SKM-1 (cell line): ENCODE results near the gene WBP4.
"Not testable (repeated sequence)": the region's sequence is repeated elsewhere in the genome, so short reads cannot be mapped to it uniquely, and the experiment has no call there.

Experiments
- DNase-seq: peaks from one replicate; lab custom pipeline; 2025; ENCODE audit not compliant: unreplicated experiment; lab: John Stamatoyannopoulos, UW

WBP4 gene

GRCh38 chr13:41061075-41061913 lies at the start of gene WBP4:
Gene WBP4 (plus strand): TSS chr13:41061509. CDS start chr13:41061674, 165 bp downstream.
- peak; percentile 75 for DNase-seq

GRCh38 chr13:41012536-41012935 lies 48.8 kb upstream of the WBP4 start:
- no peak for DNase-seq

- DNase-seq = no peak
Measured at GRCh38 chr13:41013835-41014234, 47.5 kb upstream of the WBP4 start.

- no peak for DNase-seq
Measured at GRCh38 chr13:41015920-41016319, 45.4 kb upstream of the WBP4 start.

GRCh38 chr13:41017159-41017558 lies 44.1 kb upstream of the WBP4 start:
- peak; percentile 22 for DNase-seq

GRCh38 chr13:41017817-41018601 lies 43.3 kb upstream of the WBP4 start:
- DNase-seq = no peak

GRCh38 chr13:41018602-41018948 lies 42.7 kb upstream of the WBP4 start:
- DNase-seq = no peak

- DNase-seq = peak; percentile 87
Measured at GRCh38 chr13:41019011-41019487, 42.3 kb upstream of the WBP4 start, which contains the start of gene ELF1. Gene ELF1 (minus strand): TSS chr13:41019316. CDS start chr13:40982054, 37,262 bp downstream.

GRCh38 chr13:41019578-41020347 lies 41.5 kb upstream of the WBP4 start:
- no peak for DNase-seq

- no peak for DNase-seq
Measured at GRCh38 chr13:41025518-41025917, 35.8 kb upstream of the WBP4 start.

GRCh38 chr13:41026788-41027187 lies 34.5 kb upstream of the WBP4 start:
- no peak for DNase-seq

GRCh38 chr13:41028051-41028450 lies 33.3 kb upstream of the WBP4 start:
- no peak for DNase-seq

GRCh38 chr13:41029629-41030028 lies 31.7 kb upstream of the WBP4 start:
- no peak for DNase-seq

- no peak for DNase-seq
Measured at GRCh38 chr13:41032691-41033376, 28.5 kb upstream of the WBP4 start.

GRCh38 chr13:41034382-41034781 lies 26.9 kb upstream of the WBP4 start:
- no peak for DNase-seq

GRCh38 chr13:41034881-41035280 lies 26.4 kb upstream of the WBP4 start:
- DNase-seq = no peak

GRCh38 chr13:41036557-41036956 lies 24.8 kb upstream of the WBP4 start:
- not testable (repeated sequence) for DNase-seq

GRCh38 chr13:41039746-41040145 lies 21.6 kb upstream of the WBP4 start:
- no peak for DNase-seq

GRCh38 chr13:41040584-41041334 lies 20.6 kb upstream of the WBP4 start:
- no peak for DNase-seq

- not testable (repeated sequence) for DNase-seq
Measured at GRCh38 chr13:41042419-41042818, 18.9 kb upstream of the WBP4 start.
